HL-60 (cell line): ENCODE results near the gene CUL1.

ENCODE experiments used
- DNase-seq, 2 experiments: peaks; one replicate each; pipeline ENCODE4 v3.0.0-alpha.2; 2010 to 2020; ENCODE audit warnings: low read depth in 1 of 2, low spot score in 1 of 2
- H3K27ac ChIP-seq: fragments of 250-450 bp; sonication (Bioruptor Pico); replicated peaks from 2 replicates; pipeline ENCODE4 v1.5.1; 2020; ENCODE audit warnings: mild to moderate bottlenecking, moderate library complexity
- H3K27me3 ChIP-seq: fragments of 250-450 bp; sonication (Bioruptor Pico); 2 replicates; pipeline ENCODE4 v1.5.1; 2021; ENCODE audit warnings: mild to moderate bottlenecking, moderate library complexity; ENCODE audit not compliant: insufficient read depth, poor library complexity, severe bottlenecking
- H3K4me3 ChIP-seq: replicated peaks from 2 replicates; pipeline ENCODE4 v1.5.1; 2011; ENCODE audit warnings: mild to moderate bottlenecking, control low read depth, low read length; ENCODE audit not compliant: insufficient read depth
- CTCF ChIP-seq: IDR thresholded peaks from one replicate; pipeline ENCODE4 v1.5.1; 2011; ENCODE audit warnings: low read length, control low read depth, inconsistent platforms; ENCODE audit not compliant: insufficient read depth
- GABPA ChIP-seq: IDR thresholded peaks from 2 replicates; pipeline ENCODE4 v1.6.1; 2012; ENCODE audit warnings: low read depth
- POLR2AphosphoS5 ChIP-seq: IDR thresholded peaks from 2 replicates; pipeline ENCODE4 v1.6.1; 2012; ENCODE audit warnings: low read depth
- REST ChIP-seq: IDR thresholded peaks from 2 replicates; pipeline ENCODE4 v1.6.1; 2012; ENCODE audit warnings: low read depth; ENCODE audit not compliant: insufficient replicate concordance
- SPI1 ChIP-seq: IDR thresholded peaks from 2 replicates; pipeline ENCODE4 v1.6.1; 2012; ENCODE audit warnings: low read depth, mild to moderate bottlenecking, borderline replicate concordance

CUL1 gene

GRCh38 chr7:148732862-148733261, 34.2 kb downstream of the CUL1 start:
- TF ChIP-seq POLR2AphosphoS5, result no peak
- no peak for TF ChIP-seq REST
- no peak for TF ChIP-seq GABPA
- TF ChIP-seq CTCF, result no peak
- TF ChIP-seq SPI1, result no peak
- DNase-seq, result no peak
- Histone ChIP-seq H3K27me3 (no peaks in the 10 kb centered on the region), H3K27ac (no peak overlapping the region), H3K4me3 (no peak overlapping the region)

GRCh38 chr7:148733496-148733895, 34.8 kb downstream of the CUL1 start:
- Histone ChIP-seq H3K27me3 (no peaks in the 10 kb centered on the region), H3K27ac (no peak overlapping the region), H3K4me3 (no peak overlapping the region)
- DNase-seq, result no peak
- TF ChIP-seq POLR2AphosphoS5 (no peak), SPI1 (no peak), CTCF (no peak), GABPA (no peak), REST (no peak)

- DNase-seq, result no peak
- Histone ChIP-seq H3K27me3 (no peaks in the 10 kb centered on the region), H3K4me3 (no peak overlapping the region), H3K27ac (no peak overlapping the region)
- no peak for TF ChIP-seq CTCF
- no peak for TF ChIP-seq SPI1
- no peak for TF ChIP-seq GABPA
- no peak for TF ChIP-seq POLR2AphosphoS5
- TF ChIP-seq REST, result no peak
Measured at GRCh38 chr7:148735141-148735540, 36.4 kb downstream of the CUL1 start.
